Fibroblast of skin of left biceps (primary cell): Measurements from ENCODE around the gene RPA3.
A peak's percentile ranks its signal among the peaks of the same experiment; 100 is the strongest.

Source experiments
- DNase-seq, 2 experiments: peaks; one replicate each; pipeline ENCODE4 v3.0.0-alpha.2; 2013; ENCODE audit warnings: low read depth in 2 of 2

RPA3 gene

DNA sequence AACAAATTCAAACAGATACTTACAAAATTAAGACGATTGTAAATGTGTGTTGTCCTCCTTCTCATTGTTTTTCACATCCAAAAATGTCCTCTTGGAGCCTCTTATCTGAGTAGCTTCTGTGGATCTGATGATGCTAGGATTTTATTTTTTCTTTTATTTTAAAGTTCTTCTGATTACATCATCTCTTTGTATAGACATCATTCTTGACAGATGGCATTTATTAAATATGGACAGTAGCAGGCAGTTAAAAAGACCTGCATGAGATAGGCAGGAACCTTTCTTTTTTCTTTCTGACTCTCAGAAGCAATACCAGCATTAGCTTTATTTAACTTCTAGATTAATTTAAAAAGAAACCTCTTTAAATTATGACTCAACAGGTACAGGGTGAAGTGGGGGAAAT, at the start of gene RPA3:
Gene RPA3, minus strand, starts transcription at position 116 of the 400 bp plus-strand sequence. CDS start 78,189 bp downstream, outside the sequence.
- no peak for DNase-seq

DNA sequence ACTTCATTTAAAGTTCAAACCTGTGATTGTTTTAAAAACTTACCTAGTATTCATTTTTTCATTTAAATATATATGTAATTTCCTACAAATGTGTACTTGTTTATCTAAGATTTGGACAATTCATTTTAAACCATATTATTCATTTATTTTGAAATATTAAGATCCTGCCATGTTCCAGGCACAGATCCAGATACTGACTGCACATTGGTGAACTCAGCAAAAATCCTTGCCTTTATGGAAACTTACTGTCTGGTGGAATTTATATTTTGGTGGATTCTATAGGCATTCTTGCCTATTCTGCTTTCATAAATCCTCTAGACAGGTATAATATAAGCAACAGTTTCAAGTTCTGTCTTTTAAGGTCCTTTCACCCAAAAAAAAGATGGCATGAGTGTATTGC, 48.3 kb upstream of the RPA3 start:
- DNase-seq = no peak

DNA sequence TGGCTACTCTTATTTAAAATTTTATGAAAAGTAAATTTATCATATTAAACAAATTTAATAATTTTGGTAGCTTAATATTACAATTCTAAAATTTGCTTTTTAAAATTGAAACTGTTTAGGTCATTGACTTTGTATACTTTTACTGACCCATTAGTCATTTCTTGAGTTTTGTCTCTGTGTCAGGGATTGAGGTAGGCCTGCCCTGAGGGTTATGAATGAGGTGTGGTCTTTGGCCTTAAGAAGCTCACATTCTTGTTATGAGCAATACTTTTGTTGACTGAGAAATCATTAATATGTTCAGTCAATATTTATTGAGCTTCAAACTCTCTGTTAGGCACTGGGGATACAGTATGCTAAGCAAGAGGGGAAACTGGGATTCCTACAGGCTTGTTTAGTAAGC, 47.0 kb upstream of the RPA3 start:
- no peak for DNase-seq

DNA sequence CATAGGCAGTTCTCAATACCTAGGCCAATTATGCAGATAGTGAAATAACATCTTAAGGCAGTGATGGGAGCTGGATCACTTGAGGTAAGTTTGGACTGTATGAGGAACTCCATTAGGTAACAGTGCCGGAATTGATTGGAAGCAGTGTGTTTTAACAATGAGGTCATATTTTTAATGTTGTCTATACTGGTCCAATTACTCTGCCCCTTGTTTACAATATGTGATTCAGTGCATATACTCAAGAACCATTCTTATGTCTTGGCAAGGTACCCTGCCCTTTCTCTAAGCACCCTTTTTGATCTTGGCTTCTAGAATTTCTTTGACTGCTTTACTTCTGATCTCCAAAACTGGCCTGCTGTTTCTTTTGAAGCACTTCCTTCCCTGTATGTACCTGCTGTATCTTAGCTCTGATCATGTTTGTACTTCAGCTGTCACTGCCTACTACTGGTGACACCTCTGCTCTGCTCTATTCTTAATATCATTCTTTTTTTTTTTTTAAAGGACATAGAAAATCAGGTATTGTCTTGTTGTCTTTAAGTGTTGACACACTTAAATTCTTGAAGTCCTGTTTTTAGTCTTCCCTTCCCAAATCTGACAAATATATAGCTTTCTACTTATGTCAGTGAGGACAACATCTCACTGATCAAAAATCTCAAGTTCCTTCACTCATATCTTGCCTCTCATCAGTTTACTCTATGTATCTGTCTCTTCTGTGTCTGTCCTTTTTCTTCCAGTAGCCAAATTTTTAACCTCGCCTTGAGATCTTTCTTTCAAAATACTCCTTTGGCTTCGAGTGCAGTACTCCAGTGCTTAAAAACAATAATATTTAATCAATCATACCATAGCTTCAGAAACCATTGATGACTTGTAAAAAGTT, 46.4 kb upstream of the RPA3 start:
- no peak for DNase-seq

DNA sequence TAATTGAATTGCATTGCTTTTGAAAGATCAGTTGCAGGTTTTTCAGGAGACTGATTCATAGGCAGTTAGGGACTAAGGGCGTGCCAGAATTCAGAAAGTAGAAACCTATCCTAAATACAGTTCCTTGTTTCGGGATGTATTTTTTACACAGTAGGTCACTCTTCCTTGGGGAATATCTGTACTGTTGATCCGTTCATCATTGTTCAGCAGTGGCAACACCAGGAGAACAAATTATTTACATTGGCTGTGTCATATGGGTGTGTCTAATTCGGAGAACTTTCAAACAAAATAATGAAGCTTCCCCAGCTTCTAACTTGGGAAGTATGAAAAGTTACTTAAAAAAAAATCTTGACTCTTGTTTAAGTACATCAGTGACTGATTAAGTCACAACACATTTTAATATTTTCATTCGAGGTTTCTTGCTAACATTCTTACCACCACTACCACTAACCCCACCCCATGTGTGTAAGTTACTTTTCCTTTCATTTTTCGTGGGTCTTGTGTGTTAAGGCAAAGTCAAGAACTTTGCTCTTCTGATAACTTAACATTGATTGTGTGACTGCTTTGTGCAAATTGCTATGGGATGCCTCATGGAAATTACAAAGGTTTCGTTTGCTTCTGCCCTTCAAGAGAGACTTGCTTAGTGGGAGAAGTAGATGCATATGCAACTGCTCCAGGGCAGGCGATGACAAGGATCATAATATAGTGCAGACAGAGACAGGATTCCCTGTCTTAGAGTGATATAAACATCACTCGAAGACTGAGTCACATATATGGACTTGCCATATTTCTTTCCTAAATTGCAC, 43.8 kb upstream of the RPA3 start:
- peak; percentile 66 to 69 for DNase-seq

DNA sequence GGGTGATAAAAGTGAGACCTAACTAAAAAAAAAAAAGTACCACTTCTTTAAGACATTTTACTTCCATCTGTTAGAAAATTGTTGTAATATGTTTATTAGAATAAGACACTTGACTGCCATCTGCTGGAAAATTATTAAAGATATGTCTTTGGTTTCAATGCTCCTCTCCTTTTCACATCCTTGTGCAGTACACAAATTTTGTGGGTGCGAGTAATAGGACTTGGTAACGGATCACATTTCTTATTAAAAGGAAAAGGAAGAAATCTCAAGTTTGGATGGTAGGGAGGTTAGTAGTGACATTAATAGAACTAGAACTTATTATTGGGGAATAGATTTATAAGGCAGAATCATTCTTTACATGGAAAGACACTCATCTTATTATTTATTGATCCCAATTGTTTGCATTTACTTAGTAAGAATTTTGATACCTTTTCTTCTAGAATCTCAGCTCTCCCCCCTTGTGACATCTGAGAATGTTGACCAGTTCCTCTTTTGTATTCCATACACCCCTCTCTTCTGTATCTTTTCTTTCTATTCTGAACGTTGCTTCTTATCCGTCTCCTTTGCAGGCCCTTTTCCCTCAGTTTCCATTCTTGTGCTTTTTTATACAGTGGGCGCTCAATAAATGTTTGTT, 43.0 kb upstream of the RPA3 start:
- DNase-seq = peak; percentile 19 to 33

DNA sequence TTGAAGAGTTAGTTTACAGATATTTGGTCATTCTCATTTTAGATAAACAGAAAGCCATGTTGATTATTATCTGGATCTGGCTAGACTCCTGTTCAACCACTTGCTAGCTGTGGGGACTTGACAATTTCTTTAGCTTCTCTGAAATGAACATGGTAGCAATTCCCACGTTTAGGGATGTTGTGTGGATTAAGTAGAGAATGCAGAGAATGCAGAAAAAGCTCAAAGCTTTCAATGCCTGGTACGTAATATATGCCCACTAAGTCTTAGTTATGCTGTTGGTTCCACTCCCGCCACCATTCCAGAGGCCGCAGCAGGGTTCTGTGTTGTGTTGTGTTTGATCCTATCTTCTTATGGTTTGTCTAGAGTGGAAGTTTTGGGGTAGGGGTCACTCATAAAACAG, 39.2 kb upstream of the RPA3 start:
- DNase-seq = no peak

DNA sequence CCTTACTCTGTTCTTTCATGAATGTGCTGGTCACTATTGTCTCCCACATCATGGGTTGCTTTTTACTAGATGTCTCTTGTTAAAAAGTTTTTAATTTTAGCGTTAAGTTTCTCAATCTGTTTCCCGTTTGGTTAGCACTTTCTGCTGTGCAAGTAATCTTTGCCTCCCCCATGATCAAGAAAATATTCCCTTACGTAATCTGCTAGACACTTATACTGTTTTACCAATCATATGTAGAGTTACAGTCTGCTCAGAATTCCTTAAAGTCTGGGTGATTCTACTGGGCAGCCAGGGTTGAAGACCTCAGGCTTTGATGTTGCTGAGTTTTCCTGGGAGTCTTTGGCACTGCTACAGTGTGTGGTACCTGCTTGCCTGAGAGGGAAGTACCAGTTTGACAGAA, 38.2 kb upstream of the RPA3 start:
- DNase-seq = no peak

DNA sequence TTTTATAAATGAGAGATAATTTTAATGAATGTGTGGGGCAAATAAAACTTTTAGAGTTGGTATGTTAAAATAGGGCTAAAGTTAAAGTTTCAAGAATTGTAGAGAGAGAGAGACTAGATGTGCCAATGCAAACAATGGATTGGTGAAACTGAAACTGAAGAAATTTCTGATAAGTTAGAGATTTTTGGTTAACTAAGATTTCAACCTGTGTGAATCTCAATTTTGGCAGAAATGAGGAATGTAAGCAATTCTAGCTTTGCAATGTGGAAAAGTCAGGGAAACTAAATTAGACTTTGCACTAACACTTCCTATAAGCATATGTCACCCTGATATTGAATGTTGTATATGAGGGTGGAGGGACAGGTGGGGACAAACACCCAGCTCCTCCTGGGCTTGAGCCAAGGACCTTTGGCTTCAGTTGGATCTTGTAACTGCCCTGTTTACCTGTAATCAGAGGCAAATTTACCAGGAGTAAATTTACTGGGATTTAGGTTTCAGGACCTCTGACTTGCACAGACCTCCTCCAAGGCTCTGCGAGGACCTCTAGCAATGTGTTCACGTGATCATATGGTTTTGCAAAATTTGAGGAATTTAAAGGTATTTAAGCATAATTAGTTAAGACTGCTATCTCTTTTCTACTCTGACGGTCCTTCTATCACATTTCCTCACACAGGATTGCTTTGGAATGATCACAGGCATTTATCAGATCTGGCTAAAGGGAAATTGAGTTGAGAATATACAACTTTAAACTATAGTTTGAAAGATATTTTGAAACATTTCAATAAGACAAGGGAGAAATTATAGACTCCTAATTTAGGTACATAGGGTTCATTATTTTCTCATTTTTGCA, 33.1 kb upstream of the RPA3 start:
- no peak for DNase-seq

DNA sequence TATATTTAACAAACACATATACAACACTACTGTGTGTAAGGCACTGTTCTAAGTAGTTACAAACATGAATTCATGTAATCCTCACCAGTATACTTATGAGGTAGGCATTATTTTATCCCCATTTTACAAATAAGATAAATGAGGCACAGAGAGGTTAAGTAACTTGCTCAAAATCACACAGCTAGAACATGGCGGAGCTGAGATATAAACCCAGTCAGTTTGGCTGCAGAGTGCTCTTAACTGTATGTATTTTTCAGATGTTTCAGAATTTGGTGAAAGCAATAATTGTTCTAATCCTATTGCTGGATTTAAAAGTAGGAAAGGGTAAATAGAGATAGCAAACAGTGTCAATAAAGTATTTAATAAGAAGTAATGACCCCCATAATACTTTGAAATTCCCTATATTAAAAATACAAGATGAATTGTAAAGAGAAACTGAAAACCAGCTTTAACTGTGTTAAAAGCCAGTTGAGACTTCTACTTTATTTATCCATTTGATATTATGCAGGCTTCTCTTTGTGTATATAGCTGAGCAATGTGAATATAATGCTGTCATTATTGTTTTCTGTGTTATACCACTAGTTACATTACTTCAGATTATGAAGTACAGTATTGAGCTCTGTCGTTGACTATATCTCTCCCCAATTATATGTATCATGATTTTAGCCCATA, 32.3 kb upstream of the RPA3 start:
- DNase-seq = no peak

DNA sequence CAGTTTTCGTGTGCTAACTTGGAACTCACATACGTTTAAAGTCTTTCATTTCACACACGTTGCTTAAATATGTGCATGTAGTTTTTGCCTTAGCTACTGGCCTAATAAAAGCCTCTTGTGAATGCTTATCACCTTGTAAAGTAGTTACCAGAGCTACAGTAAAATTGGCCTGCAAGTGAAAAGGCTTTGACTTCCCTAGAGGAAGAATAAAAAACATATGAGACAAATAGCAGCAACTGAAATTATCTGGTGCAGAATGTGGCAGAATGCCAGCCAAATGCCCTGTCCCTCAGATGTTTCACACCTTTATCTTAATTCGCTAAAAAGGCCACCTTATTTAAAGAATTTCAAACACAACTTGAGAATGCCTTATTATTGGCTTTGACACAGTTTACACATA, 28.1 kb upstream of the RPA3 start:
- DNase-seq = no peak

DNA sequence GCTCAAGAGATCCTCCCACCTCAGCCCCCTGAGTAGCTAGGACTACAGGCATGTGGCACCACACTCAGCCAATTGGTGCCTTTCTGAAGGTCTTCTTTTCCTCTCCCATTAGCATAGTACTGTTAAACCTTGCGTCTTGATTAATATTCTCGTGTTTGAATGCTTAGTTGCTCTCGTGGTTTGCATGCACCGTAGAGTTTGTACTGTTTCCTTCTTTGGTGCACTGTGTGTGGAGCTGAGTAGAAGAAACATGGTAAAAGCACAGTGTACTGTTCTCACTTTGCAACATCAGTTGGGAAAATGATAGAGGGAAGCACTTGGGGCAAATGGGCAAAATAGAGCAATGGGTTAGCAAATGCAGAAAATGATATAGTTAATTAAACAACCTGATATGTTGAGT, 27.6 kb upstream of the RPA3 start:
- DNase-seq = no peak

DNA sequence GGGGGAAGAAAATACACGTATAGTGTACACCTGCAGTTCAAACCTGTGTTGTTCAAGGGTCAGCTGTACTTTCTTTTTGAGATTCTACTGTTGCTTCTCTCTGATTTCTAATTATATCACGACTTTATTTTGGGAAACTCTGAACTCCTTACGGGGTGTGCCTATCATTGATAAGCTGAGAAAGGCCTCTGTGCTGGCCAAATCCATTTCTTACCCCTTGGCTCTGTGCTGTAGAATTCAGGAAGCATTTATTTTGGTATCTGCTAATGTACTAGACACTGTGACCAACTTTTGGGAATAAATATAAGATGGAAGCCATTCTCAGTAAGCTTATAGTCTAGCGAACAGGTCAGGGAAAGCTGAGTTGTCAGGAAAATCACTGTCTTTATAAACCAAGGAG, 26.9 kb upstream of the RPA3 start:
- DNase-seq = no peak

DNA sequence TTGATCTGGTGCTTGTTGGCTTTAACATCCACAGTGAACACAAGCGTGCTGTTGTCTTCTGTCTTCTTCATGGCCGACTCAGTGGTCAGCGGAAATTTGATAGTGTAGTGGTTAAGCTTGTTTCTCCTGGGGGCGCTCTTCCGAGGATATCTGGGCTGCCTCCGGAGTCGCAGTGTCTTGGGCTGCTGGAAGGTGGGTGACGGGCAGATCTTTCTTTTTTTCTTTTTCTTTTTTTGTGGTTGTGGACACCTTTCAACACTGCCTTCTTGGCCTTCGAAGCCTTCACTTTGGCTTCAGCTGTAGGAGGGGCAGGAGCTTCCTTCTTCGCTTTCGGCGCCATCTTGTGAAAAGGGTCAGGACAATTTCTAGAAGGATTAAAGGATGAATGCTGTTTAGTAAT, 23.8 kb upstream of the RPA3 start:
- no peak for DNase-seq

DNA sequence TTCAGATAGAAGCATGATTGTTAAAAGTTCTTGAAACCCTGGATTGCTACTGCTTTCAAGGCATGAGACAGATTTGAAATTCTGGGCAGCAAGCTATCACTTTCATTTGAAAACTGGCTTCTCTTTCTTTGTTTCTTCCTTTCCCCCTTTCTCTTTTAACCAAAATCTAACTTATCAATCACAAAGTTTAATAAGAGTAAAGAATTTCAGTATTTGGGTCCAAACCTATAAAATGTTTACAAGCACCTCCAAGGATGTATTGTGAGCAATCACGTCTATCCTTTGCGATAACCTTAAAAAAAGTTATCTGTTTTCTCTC, 21.6 kb upstream of the RPA3 start:
- DNase-seq = no peak

DNA sequence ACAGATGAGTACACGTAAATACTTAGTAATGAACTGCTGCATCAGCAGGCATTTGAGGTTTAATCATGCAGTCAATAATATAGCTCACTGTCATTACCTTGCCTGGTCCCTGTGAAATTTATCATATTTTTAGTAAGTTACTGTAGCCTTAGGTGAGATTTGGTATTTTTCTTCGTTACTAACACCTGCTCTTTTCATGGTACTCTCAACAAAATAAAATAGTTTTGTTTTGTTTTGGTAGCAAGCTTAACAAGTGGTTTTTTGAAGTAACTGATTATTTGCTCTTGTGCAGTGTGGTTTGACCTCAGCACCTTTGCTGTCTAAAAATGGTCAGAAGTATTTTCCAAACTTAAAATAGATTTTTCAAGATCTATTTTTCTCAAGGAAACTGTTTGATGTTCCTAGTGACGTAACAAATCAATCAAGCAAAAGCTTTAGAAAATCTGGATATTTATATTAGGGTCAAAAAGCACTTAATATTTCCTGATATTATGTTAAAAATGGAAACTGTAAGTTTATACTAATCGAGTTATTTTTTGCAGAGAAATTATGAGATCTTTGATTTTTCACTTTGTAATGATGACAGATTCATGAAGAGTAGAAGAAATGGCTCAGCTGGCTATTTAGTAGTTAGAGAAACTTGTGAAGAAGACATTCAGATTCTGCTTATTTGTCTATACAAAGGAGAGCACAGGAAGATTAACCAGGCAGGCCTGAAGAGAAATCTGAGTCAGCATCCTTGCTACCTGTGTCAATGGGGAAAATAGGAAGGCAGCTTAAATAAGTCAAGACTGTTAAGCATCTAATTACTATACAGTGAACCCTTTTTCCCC, 21.0 kb upstream of the RPA3 start:
- DNase-seq = no peak

DNA sequence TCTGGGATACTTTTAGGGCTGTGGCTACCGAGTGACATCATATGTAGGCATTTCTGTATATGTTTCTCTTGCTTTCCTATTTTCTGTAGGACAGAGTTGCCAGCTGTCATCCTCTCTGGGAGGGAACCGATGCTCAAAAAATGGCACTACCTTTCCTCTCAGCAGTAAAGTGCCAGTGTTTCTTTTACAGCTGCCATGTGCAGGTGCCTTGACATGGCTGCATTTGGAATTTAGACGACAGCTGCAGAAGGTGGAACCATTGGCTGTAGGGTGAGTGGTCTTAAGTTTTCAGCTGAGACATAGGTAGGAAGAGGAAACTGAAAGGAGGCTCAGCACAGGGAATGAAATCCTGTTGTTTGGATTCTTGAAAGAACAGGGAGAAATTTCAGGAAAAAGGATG, 20.2 kb upstream of the RPA3 start:
- DNase-seq = no peak

DNA sequence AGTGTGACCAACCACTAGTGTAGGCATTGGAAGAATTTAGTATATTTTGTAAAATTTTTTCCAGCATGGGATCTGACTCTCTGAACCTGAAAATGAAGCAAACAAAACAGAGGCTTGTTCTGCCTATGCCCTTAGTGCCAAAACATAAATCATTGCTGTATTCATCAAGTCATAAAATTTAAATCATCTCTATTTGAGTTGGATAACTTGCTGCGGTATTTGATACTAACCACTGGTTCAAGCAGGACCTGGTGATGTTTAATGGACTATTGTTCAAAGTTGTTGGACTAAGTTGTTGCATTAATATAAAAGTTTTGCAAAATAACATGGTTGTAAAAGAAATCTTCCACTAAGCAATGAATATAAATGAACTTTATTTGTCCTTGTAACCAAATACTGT, 19.8 kb upstream of the RPA3 start:
- DNase-seq = no peak

DNA sequence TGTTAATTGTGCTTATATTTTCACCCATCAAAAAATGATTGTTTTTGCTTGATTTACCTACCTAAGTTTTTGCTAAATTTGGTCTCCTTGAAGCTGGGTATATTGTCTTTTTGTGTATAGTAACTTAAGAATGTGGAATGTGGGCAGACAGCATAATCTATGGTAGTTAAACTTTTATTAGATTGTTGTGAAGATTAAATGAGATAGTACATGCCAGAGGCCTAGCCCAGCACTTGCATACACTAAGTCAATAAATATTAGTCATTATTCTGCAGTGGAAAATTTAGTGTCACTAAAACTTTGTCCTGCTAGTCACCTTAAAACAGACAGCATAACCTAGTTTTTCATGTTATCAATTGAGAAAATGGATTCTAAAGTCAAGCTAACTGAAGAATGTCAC, 19.3 kb upstream of the RPA3 start:
- DNase-seq = no peak

DNA sequence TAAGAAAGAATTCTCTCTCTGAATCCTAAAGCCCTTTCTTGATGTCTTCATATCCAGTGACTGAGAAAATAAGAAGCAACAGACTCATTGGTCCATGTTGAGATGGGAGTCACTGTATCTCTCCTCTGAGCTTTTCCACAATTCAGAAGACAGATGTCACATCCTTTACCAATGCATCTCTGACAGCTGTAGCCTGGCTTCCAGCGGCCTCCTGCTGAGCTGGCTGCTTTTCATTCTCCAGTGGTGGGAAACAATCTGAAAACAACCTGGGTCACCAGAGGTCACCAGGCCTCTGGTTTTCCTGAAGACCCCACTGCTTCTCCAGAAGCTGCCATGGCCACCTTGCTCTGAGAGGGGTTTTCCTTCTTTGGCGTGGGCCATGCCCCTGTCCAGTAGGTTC, 18.3 kb upstream of the RPA3 start:
- no peak for DNase-seq
